ENCODE results near the gene HPX.
"Not testable (repeated sequence)": the region's sequence is repeated elsewhere in the genome, so short reads cannot be mapped to it uniquely, and the experiment has no call there.

Gene HPX

GRCh38 chr11:6400431-6401345, 40.1 kb downstream of the HPX start:
- DNase-seq (ENCODE audit: low read depth), result no peak
- no peak overlapping the region for H3K4me3 ChIP-seq (ENCODE audit: low read length)
- no peak for TF ChIP-seq CTCF (conservative IDR thresholded peaks at IDR 0.05; ENCODE audit: low read length)

GRCh38 chr11:6397636-6398035, 43.2 kb downstream of the HPX start:
- no peak for TF ChIP-seq CTCF (conservative IDR thresholded peaks at IDR 0.05; ENCODE audit: low read length)
- H3K4me3 ChIP-seq (ENCODE audit: low read length), result no peak overlapping the region
- peak; percentile 52 for DNase-seq (ENCODE audit: low read depth)

- peak; percentile 49 for DNase-seq (ENCODE audit: low read depth)
- no peak overlapping the region for H3K4me3 ChIP-seq (ENCODE audit: low read length)
- TF ChIP-seq CTCF (conservative IDR thresholded peaks at IDR 0.05; ENCODE audit: low read length), result no peak
Observed at GRCh38 chr11:6397156-6397555, 43.6 kb downstream of the HPX start.

GRCh38 chr11:6395470-6396060, 45.2 kb downstream of the HPX start:
- DNase-seq (ENCODE audit: low read depth), result no peak
- H3K4me3 ChIP-seq (ENCODE audit: low read length), result no peak overlapping the region
- TF ChIP-seq CTCF (conservative IDR thresholded peaks at IDR 0.05; ENCODE audit: low read length), result no peak

- no peak for DNase-seq (ENCODE audit: low read depth)
- TF ChIP-seq CTCF (conservative IDR thresholded peaks at IDR 0.05; ENCODE audit: low read length), result no peak
- no peak overlapping the region for H3K4me3 ChIP-seq (ENCODE audit: low read length)
Observed at GRCh38 chr11:6393989-6394670, 46.7 kb downstream of the HPX start.

GRCh38 chr11:6392251-6392650, 48.5 kb downstream of the HPX start:
- DNase-seq (ENCODE audit: low read depth); H3K4me3 ChIP-seq (ENCODE audit: low read length): not testable (repeated sequence)

GRCh38 chr11:6391537-6392134, 49.2 kb downstream of the HPX start:
- no peak for TF ChIP-seq CTCF (conservative IDR thresholded peaks at IDR 0.05; ENCODE audit: low read length)
- no peak for DNase-seq (ENCODE audit: low read depth)
- peak overlapping the region; percentile 82 for H3K4me3 ChIP-seq (ENCODE audit: low read length)
